MM.1S (cell line): ENCODE measurements around the gene CCDC85C.

Experiments
- DNase-seq: peaks from one replicate; pipeline ENCODE4 v3.0.0-alpha.2; 2015
- H2AFZ ChIP-seq: fragments of 300-600 bp; sonication (generic); 2 replicates; pipeline ENCODE4 v1.6.0; 2016; ENCODE audit warnings: antibody characterized with exemption, low read length
- H3F3A ChIP-seq: fragments of 300-600 bp; sonication (generic); 2 replicates; pipeline ENCODE4 v1.6.1; 2016; ENCODE audit warnings: mild to moderate bottlenecking, antibody characterized with exemption, low read length, moderate library complexity, mixed read lengths; ENCODE audit not compliant: insufficient read depth
- H3K27ac ChIP-seq: fragments of 300-600 bp; sonication (generic); 2 replicates; pipeline ENCODE4 v1.5.1; 2016; ENCODE audit warnings: mild to moderate bottlenecking, low read length
- H3K27me3 ChIP-seq: fragments of 300-600 bp; sonication (generic); replicated peaks from 2 replicates; pipeline ENCODE4 v1.6.0; 2016; ENCODE audit warnings: low read length; ENCODE audit not compliant: insufficient read depth
- H3K36me3 ChIP-seq: fragments of 300-600 bp; sonication (generic); replicated peaks from 2 replicates; pipeline ENCODE4 v1.6.1; 2016; ENCODE audit warnings: mild to moderate bottlenecking, low read length, mixed read lengths; ENCODE audit not compliant: insufficient read depth
- H3K4me1 ChIP-seq: fragments of 300-600 bp; sonication (generic); 2 replicates; pipeline ENCODE4 v1.6.1; 2016; ENCODE audit warnings: low read length, mixed read lengths
- H3K4me2 ChIP-seq: fragments of 300-600 bp; sonication (generic); 2 replicates; pipeline ENCODE4 v1.6.0; 2016; ENCODE audit warnings: low read depth, low read length
- H3K4me3 ChIP-seq: fragments of 300-600 bp; sonication (generic); 2 replicates; pipeline ENCODE4 v1.5.1; 2016; ENCODE audit warnings: low read length, mixed read lengths
- H3K79me2 ChIP-seq: fragments of 300-600 bp; sonication (generic); 2 replicates; pipeline ENCODE4 v1.6.1; 2016; ENCODE audit warnings: mixed run types, low read length, mixed read lengths
- H3K9ac ChIP-seq: fragments of 300-600 bp; sonication (generic); 2 replicates; pipeline ENCODE4 v1.6.1; 2016; ENCODE audit warnings: low read length, mixed read lengths
- H3K9me2 ChIP-seq: fragments of 300-600 bp; sonication (generic); replicated peaks from 2 replicates; pipeline ENCODE4 v1.6.1; 2016; ENCODE audit warnings: mild to moderate bottlenecking, low read length, mixed read lengths; ENCODE audit not compliant: insufficient read depth
- H3K9me3 ChIP-seq: fragments of 300-600 bp; sonication (generic); replicated peaks from 2 replicates; pipeline ENCODE4 v1.6.1; 2016; ENCODE audit warnings: mild to moderate bottlenecking, low read length, mixed read lengths; ENCODE audit not compliant: insufficient read depth
- H4K20me1 ChIP-seq: fragments of 300-600 bp; sonication (generic); 2 replicates; pipeline ENCODE4 v1.6.1; 2016; ENCODE audit warnings: mild to moderate bottlenecking, low read length, moderate library complexity, mixed read lengths; ENCODE audit not compliant: insufficient read depth
- EZH2 ChIP-seq: fragments of 300-600 bp; sonication (generic); optimal IDR thresholded peaks from 2 replicates; pipeline ENCODE3; 2017; ENCODE audit warnings: low read depth, mild to moderate bottlenecking, antibody characterized with exemption, low read length, mixed read lengths
- EZH2phosphoT487 ChIP-seq: fragments of 300-600 bp; sonication (generic); IDR thresholded peaks from 2 replicates; pipeline ENCODE4 v1.6.1; 2018; ENCODE audit warnings: antibody characterized with exemption, low read length
- TF ChIP-seq, protein P1 (sequence below): fragments of 300-600 bp; sonication (generic); IDR thresholded peaks from 2 replicates; pipeline ENCODE4 v1.5.1; 2016; ENCODE audit warnings: antibody characterized with exemption, low read length, mixed read lengths

Gene CCDC85C

DNA sequence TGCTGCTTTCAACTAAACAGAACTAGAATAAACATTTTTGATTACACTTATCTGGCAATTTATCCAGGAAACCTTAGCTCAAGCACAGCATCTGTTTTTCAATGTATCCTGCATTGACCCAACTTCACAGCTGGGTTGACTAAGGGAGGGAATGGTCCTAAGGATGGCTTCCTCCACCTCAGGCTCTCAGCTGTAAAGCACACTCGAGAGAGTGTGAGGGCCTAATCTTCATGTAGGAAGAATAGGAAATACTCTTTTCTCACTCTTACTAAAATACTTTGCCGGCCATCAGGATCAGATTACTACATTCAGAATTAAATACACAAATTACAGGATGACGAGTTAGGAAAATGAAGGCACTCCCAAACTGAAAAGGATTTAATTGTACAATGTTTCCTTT lies 130.5 kb downstream of the CCDC85C start:
- H3K4me2 ChIP-seq = no peak overlapping the region
- no peak for DNase-seq

DNA sequence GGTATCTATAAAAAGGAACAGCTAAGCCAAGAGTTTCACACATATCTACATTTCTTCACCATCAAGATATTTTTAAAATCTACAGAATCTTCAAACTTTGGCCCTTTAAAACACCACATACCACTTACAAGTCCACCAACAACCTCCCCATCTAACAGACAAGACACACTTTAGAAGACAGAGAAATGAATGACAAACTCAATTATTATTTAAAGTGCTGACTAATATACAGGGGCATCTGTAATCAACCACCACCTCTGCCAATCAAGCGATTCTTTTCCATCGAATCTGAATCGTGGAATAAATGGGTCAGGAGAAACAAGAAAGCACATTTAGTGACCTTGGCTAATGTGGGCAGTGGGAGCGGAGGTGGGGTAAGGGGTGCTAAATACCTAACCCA lies 131.1 kb downstream of the CCDC85C start:
- Histone ChIP-seq H3K27ac (no peak overlapping the region), H3K4me2 (no peak overlapping the region), H3K4me3 (no peak overlapping the region), H3K36me3 (no peaks in the 10 kb centered on the region), H4K20me1 (no peaks in the 10 kb centered on the region), H3K9ac (no peak overlapping the region), H3K27me3 (no peaks in the 10 kb centered on the region), H3F3A (no peaks in the 10 kb centered on the region), H2AFZ (no peak overlapping the region), H3K9me2 (no peaks in the 10 kb centered on the region), H3K79me2 (peaks cover 77% of the 10 kb centered on the region), H3K9me3 (no peaks in the 10 kb centered on the region), H3K4me1 (no peaks in the 10 kb centered on the region)
- TF ChIP-seq EZH2 = no peak
- no peak for TF ChIP-seq EZH2phosphoT487
- TF ChIP-seq, protein P1, sequence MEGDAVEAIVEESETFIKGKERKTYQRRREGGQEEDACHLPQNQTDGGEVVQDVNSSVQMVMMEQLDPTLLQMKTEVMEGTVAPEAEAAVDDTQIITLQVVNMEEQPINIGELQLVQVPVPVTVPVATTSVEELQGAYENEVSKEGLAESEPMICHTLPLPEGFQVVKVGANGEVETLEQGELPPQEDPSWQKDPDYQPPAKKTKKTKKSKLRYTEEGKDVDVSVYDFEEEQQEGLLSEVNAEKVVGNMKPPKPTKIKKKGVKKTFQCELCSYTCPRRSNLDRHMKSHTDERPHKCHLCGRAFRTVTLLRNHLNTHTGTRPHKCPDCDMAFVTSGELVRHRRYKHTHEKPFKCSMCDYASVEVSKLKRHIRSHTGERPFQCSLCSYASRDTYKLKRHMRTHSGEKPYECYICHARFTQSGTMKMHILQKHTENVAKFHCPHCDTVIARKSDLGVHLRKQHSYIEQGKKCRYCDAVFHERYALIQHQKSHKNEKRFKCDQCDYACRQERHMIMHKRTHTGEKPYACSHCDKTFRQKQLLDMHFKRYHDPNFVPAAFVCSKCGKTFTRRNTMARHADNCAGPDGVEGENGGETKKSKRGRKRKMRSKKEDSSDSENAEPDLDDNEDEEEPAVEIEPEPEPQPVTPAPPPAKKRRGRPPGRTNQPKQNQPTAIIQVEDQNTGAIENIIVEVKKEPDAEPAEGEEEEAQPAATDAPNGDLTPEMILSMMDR = no peak
- no peak for DNase-seq

More for the DNA sequence above, 130.5 kb downstream of the CCDC85C start:
- Histone ChIP-seq H3K27ac (no peak overlapping the region), H3K27me3 (no peaks in the 10 kb centered on the region), H3K79me2 (peaks cover 82% of the 10 kb centered on the region), H3K9me3 (no peaks in the 10 kb centered on the region), H3K4me1 (no peaks in the 10 kb centered on the region), H3K9ac (no peak overlapping the region), H3K36me3 (no peaks in the 10 kb centered on the region), H4K20me1 (no peaks in the 10 kb centered on the region), H2AFZ (no peak overlapping the region), H3K9me2 (no peaks in the 10 kb centered on the region), H3K4me3 (no peak overlapping the region), H3F3A (no peaks in the 10 kb centered on the region)
- TF ChIP-seq EZH2 = no peak
- TF ChIP-seq, protein P1 = no peak
- TF ChIP-seq EZH2phosphoT487 = no peak

DNA sequence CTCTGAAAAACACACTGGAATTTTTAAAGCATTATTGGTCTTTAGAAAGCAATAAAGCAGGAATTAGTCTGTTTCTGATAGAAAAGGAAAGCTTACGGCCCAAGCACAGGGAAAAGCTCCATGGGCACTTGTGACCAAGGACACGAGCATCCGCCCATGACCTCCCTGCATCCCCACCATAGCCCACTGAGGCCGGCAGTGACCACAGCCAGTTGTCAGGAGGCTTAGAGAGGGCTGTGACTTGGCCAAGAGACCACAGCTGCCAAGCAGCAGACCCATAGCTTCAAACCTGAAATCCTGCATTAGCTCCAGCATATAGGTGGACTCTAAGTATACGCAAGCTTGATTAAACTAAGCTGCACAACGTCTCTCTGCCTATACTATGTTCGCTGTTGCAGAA lies 132.3 kb downstream of the CCDC85C start:
- Histone ChIP-seq H3K9me2 (no peaks in the 10 kb centered on the region), H3K9ac (no peak overlapping the region), H3K36me3 (no peaks in the 10 kb centered on the region), H3K4me3 (no peak overlapping the region), H2AFZ (no peak overlapping the region), H4K20me1 (no peaks in the 10 kb centered on the region), H3K4me1 (no peaks in the 10 kb centered on the region), H3K27ac (no peak overlapping the region), H3K27me3 (no peaks in the 10 kb centered on the region), H3K4me2 (no peak overlapping the region), H3F3A (no peaks in the 10 kb centered on the region), H3K79me2 (peaks cover 67% of the 10 kb centered on the region), H3K9me3 (no peaks in the 10 kb centered on the region)
- TF ChIP-seq EZH2phosphoT487 (no peak), EZH2 (no peak)
- TF ChIP-seq, protein P1 = no peak
- DNase-seq = no peak
